Measurements from ENCODE around the gene PRR5L.

The PRR5L gene

GRCh38 chr11:36398231-36398953 lies 102.3 kb downstream of the PRR5L start:
- TF ChIP-seq CTCF (IDR thresholded peaks at IDR 0.05; ENCODE audit: extremely low read depth, missing control alignments) = no peak

GRCh38 chr11:36399236-36399635 lies 103.1 kb downstream of the PRR5L start:
- no peak for DNase-seq (ENCODE audit: low spot score)
- no peak for TF ChIP-seq CTCF (IDR thresholded peaks at IDR 0.05; ENCODE audit: extremely low read depth, missing control alignments)

More at GRCh38 chr11:36398231-36398953, 102.3 kb downstream of the PRR5L start:
- DNase-seq (ENCODE audit: low spot score) = no peak

GRCh38 chr11:36399745-36400144 lies 103.7 kb downstream of the PRR5L start:
- TF ChIP-seq CTCF (IDR thresholded peaks at IDR 0.05; ENCODE audit: extremely low read depth, missing control alignments) = no peak

GRCh38 chr11:36400766-36401455 lies 104.8 kb downstream of the PRR5L start:
- DNase-seq (ENCODE audit: low spot score) = no peak
- TF ChIP-seq CTCF (IDR thresholded peaks at IDR 0.05; ENCODE audit: extremely low read depth, missing control alignments) = no peak

More at GRCh38 chr11:36399745-36400144, 103.7 kb downstream of the PRR5L start:
- DNase-seq (ENCODE audit: low spot score) = no peak

GRCh38 chr11:36402568-36403170 lies 106.6 kb downstream of the PRR5L start:
- no peak for DNase-seq (ENCODE audit: low spot score)
- no peak for TF ChIP-seq CTCF (IDR thresholded peaks at IDR 0.05; ENCODE audit: extremely low read depth, missing control alignments)

GRCh38 chr11:36403661-36404060 lies 107.6 kb downstream of the PRR5L start:
- TF ChIP-seq CTCF (IDR thresholded peaks at IDR 0.05; ENCODE audit: extremely low read depth, missing control alignments) = no peak
- DNase-seq (ENCODE audit: low spot score) = no peak

- no peak for DNase-seq (ENCODE audit: low spot score)
- no peak for TF ChIP-seq CTCF (IDR thresholded peaks at IDR 0.05; ENCODE audit: extremely low read depth, missing control alignments)
Observed at GRCh38 chr11:36404831-36405230, 108.7 kb downstream of the PRR5L start.

All from GM20000 (cell line).